WTC11 (cell line): Measurements from ENCODE around the gene EHBP1L1. TPM values are rescaled to one million over a fixed set of nuclear protein-coding genes. Genes with fewer than 3 reads are reported as not detected.
"Not testable (repeated sequence)": the region's sequence is repeated elsewhere in the genome, so short reads cannot be mapped to it uniquely, and the experiment has no call there.

Experiments used
- ATAC-seq: fragments of 200-7000 bp; cut with Tn5 transposase; 2 replicates; pipeline ENCODE4 v1.10.0; 2021; ENCODE audit warnings: mild to moderate bottlenecking, moderate library complexity
- CTCF ChIA-PET: fragments of 300-600 bp; sonication (Branson Sonifier 250); formaldehyde crosslinking; loops from one replicate; lab custom pipeline; 2021; ENCODE audit warnings: antibody characterized with exemption; lab: Charles Lee
- POLR2A ChIA-PET: fragments of 350-600 bp; sonication (Branson Sonifier 250); formaldehyde crosslinking; loops from one replicate; lab custom pipeline; 2021; ENCODE audit warnings: antibody characterized with exemption; lab: Charles Lee
- DNase-seq: peaks from one replicate; pipeline ENCODE4 v3.0.0; 2021; ENCODE audit warnings: low spot score
- H3K27ac Mint-ChIP-seq: 2 replicates; pipeline ENCODE4 v1.8.0; 2021; ENCODE audit warnings: mixed read lengths
- H3K27me3 Mint-ChIP-seq: 2 replicates; pipeline ENCODE4 v1.8.0; 2021; ENCODE audit warnings: low read depth, mild to moderate bottlenecking, moderate library complexity, mixed read lengths
- H3K36me3 Mint-ChIP-seq: 2 replicates; pipeline ENCODE4 v1.8.0; 2021; ENCODE audit warnings: mixed read lengths
- H3K4me1 Mint-ChIP-seq: 2 replicates; pipeline ENCODE4 v1.8.0; 2022; ENCODE audit warnings: mixed read lengths
- H3K4me3 Mint-ChIP-seq: 2 replicates; pipeline ENCODE4 v1.8.0; 2021; ENCODE audit warnings: mild to moderate bottlenecking, moderate library complexity, mixed read lengths
- H3K9me3 Mint-ChIP-seq: 2 replicates; pipeline ENCODE4 v1.8.0; 2021; ENCODE audit warnings: mixed read lengths
- FOXK1 ChIP-seq: sonication (generic); formaldehyde crosslinking; IDR thresholded peaks from 2 replicates; pipeline ENCODE4 v1.8.0; 2022; ENCODE audit warnings: mild to moderate bottlenecking, moderate library complexity, missing genetic modification reagents
- HMGA2 ChIP-seq: fragments of 250-450 bp; sonication (Bioruptor Pico); IDR thresholded peaks from 2 replicates; pipeline ENCODE4 v1.4.0; 2021; ENCODE audit warnings: mild to moderate bottlenecking, moderate library complexity
- NFYB ChIP-seq: sonication (generic); formaldehyde crosslinking; conservative IDR thresholded peaks from 2 replicates; pipeline ENCODE4 v1.8.0; 2022; ENCODE audit warnings: low read depth, missing genetic modification reagents
- RORB ChIP-seq: fragments of 250-450 bp; sonication (Bioruptor Pico); IDR thresholded peaks from 2 replicates; pipeline ENCODE4 v1.9.0; 2021; ENCODE audit warnings: mild to moderate bottlenecking
- ZNF219 ChIP-seq: sonication (generic); formaldehyde crosslinking; IDR thresholded peaks from 2 replicates; pipeline ENCODE4 v1.8.0; 2023; ENCODE audit warnings: missing genetic modification reagents, mild to moderate bottlenecking, borderline replicate concordance
- total RNA-seq: library from RNA; stranded (reverse); gene quantifications from 3 replicates; pipeline ENCODE4 v1.2.3, GENCODE V29; 2021
- TF ChIP-seq, protein P1 (sequence below): sonication (generic); formaldehyde crosslinking; IDR thresholded peaks from 2 replicates; pipeline ENCODE4 v1.8.0; 2022; ENCODE audit warnings: missing genetic modification reagents
- TF ChIP-seq, protein P2 (sequence below): sonication (generic); formaldehyde crosslinking; IDR thresholded peaks from 2 replicates; pipeline ENCODE4 v1.8.0; 2022; ENCODE audit warnings: mild to moderate bottlenecking, missing genetic modification reagents
- TF ChIP-seq, protein P3 (sequence below): fragments of 250-450 bp; sonication (Bioruptor Pico); IDR thresholded peaks from 2 replicates; pipeline ENCODE4 v1.9.0; 2021; ENCODE audit warnings: mild to moderate bottlenecking
- TF ChIP-seq, protein P4 (sequence below): sonication (generic); formaldehyde crosslinking; IDR thresholded peaks from 2 replicates; pipeline ENCODE4 v1.8.0; 2022; ENCODE audit warnings: mild to moderate bottlenecking, missing genetic modification reagents
- TF ChIP-seq, protein P5 (sequence below): sonication (generic); formaldehyde crosslinking; IDR thresholded peaks from 2 replicates; pipeline ENCODE4 v1.8.1; 2022; ENCODE audit warnings: low read depth, missing genetic modification reagents, borderline replicate concordance

The EHBP1L1 gene
- total RNA-seq, 1 experiment from 2014 or later, result 11.8 TPM

DNA sequence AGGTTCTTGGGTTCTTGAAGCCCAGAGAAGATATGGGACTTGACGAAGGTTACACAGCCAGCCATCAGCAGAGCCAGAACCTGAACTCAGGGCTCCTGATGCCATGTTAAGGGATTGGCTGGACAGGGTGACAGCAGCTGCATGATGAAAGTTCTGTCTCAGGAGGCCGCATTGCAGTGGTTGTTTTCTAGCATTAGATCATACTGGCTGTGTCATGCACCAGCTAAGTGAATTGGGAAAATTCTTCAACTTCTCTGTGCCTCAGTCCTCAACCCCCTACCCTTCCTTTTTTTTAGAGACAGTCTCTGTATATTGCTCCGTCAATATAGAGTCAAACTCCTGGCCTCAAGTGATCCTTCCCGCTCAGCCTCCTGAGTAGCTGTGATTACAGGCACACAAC lies 12.3 kb upstream of the EHBP1L1 start:
- ATAC-seq (no peak), DNase-seq (no peak)
- Mint-ChIP-seq H3K4me1 (peaks cover 28% of the 10 kb centered on the region), H3K36me3 (0 out of 2 replicates have a peak, but pooled peaks cover 3% of the 10 kb centered on the region), H3K9me3 (no peaks in the 10 kb centered on the region), H3K4me3 (no peak overlapping the region), H3K27me3 (peaks cover 31% of the 10 kb centered on the region), H3K27ac (no peak overlapping the region)
- TF ChIP-seq, protein P1, sequence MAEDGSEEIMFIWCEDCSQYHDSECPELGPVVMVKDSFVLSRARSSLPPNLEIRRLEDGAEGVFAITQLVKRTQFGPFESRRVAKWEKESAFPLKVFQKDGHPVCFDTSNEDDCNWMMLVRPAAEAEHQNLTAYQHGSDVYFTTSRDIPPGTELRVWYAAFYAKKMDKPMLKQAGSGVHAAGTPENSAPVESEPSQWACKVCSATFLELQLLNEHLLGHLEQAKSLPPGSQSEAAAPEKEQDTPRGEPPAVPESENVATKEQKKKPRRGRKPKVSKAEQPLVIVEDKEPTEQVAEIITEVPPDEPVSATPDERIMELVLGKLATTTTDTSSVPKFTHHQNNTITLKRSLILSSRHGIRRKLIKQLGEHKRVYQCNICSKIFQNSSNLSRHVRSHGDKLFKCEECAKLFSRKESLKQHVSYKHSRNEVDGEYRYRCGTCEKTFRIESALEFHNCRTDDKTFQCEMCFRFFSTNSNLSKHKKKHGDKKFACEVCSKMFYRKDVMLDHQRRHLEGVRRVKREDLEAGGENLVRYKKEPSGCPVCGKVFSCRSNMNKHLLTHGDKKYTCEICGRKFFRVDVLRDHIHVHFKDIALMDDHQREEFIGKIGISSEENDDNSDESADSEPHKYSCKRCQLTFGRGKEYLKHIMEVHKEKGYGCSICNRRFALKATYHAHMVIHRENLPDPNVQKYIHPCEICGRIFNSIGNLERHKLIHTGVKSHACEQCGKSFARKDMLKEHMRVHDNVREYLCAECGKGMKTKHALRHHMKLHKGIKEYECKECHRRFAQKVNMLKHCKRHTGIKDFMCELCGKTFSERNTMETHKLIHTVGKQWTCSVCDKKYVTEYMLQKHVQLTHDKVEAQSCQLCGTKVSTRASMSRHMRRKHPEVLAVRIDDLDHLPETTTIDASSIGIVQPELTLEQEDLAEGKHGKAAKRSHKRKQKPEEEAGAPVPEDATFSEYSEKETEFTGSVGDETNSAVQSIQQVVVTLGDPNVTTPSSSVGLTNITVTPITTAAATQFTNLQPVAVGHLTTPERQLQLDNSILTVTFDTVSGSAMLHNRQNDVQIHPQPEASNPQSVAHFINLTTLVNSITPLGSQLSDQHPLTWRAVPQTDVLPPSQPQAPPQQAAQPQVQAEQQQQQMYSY (CRISPR knock-in tag), result no peak
- TF ChIP-seq RORB, result no peak
- TF ChIP-seq, protein P2, sequence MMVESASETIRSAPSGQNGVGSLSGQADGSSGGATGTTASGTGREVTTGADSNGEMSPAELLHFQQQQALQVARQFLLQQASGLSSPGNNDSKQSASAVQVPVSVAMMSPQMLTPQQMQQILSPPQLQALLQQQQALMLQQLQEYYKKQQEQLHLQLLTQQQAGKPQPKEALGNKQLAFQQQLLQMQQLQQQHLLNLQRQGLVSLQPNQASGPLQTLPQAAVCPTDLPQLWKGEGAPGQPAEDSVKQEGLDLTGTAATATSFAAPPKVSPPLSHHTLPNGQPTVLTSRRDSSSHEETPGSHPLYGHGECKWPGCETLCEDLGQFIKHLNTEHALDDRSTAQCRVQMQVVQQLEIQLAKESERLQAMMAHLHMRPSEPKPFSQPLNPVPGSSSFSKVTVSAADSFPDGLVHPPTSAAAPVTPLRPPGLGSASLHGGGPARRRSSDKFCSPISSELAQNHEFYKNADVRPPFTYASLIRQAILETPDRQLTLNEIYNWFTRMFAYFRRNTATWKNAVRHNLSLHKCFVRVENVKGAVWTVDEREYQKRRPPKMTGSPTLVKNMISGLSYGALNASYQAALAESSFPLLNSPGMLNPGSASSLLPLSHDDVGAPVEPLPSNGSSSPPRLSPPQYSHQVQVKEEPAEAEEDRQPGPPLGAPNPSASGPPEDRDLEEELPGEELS (CRISPR knock-in tag), result no peak
- TF ChIP-seq, protein P3, sequence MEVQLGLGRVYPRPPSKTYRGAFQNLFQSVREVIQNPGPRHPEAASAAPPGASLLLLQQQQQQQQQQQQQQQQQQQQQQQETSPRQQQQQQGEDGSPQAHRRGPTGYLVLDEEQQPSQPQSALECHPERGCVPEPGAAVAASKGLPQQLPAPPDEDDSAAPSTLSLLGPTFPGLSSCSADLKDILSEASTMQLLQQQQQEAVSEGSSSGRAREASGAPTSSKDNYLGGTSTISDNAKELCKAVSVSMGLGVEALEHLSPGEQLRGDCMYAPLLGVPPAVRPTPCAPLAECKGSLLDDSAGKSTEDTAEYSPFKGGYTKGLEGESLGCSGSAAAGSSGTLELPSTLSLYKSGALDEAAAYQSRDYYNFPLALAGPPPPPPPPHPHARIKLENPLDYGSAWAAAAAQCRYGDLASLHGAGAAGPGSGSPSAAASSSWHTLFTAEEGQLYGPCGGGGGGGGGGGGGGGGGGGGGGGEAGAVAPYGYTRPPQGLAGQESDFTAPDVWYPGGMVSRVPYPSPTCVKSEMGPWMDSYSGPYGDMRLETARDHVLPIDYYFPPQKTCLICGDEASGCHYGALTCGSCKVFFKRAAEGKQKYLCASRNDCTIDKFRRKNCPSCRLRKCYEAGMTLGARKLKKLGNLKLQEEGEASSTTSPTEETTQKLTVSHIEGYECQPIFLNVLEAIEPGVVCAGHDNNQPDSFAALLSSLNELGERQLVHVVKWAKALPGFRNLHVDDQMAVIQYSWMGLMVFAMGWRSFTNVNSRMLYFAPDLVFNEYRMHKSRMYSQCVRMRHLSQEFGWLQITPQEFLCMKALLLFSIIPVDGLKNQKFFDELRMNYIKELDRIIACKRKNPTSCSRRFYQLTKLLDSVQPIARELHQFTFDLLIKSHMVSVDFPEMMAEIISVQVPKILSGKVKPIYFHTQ (CRISPR knock-in tag), result no peak
- TF ChIP-seq ZNF219 (CRISPR knock-in tag), result no peak
- TF ChIP-seq, protein P4, sequence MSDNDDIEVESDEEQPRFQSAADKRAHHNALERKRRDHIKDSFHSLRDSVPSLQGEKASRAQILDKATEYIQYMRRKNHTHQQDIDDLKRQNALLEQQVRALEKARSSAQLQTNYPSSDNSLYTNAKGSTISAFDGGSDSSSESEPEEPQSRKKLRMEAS (CRISPR knock-in tag), result no peak
- no peak for TF ChIP-seq FOXK1
- TF ChIP-seq, protein P5, sequence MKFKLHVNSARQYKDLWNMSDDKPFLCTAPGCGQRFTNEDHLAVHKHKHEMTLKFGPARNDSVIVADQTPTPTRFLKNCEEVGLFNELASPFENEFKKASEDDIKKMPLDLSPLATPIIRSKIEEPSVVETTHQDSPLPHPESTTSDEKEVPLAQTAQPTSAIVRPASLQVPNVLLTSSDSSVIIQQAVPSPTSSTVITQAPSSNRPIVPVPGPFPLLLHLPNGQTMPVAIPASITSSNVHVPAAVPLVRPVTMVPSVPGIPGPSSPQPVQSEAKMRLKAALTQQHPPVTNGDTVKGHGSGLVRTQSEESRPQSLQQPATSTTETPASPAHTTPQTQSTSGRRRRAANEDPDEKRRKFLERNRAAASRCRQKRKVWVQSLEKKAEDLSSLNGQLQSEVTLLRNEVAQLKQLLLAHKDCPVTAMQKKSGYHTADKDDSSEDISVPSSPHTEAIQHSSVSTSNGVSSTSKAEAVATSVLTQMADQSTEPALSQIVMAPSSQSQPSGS, result no peak
- TF ChIP-seq HMGA2 (CRISPR knock-in tag), result no peak
- no peak for TF ChIP-seq NFYB
- CTCF ChIA-PET, result interaction anchor here (0.6 to 9.1 kb wide), 6 partner anchors 11 to 30 kb away, joined by 3 to 106 read pairs (median 36); partner anchors contain the start of gene KCNK7
- POLR2A ChIA-PET, result interaction anchor here (1.2 kb wide), 1 partner anchor 23 kb away, joined by 4 read pairs; no protein-coding TSS in a partner anchor

DNA sequence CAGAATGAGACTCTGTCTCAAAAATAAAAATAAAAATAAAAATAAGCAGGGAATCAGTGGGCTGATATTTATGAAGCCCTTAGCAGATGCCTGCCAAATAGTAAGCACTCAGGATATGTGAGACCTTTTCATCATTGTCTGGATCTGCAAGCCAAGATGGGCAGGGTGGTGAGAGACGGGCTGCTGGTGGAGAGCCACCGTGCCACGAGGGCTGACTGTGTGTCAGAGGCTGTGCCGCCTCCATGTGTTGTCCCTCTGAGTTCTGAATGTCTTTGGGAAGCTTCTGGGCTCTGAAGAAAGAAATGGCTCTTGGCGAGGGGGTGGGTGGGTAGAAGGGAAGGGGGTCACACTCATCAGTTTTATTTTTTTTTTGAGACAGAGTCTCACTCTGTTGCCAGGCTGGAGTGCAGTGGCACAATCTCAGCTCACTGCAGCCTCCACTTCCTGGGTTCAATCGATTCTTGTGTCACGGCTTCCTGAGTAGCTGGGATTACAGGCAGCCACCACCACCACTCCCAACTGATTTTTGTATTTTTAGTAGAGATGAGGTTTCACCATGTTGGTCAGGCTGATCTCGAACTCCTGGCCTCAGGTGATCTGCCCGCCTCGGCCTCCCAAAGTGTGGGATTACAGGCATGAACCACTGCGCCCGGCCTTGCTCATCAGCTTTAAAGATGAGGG lies 10.8 kb upstream of the EHBP1L1 start:
- POLR2A ChIA-PET, result interaction anchor here (0.6 kb wide), 1 partner anchor 215 kb away, joined by 3 read pairs; no protein-coding TSS in a partner anchor

More for the DNA sequence above, 10.8 kb upstream of the EHBP1L1 start:
- not testable (repeated sequence) for DNase-seq, H3K36me3 Mint-ChIP-seq, ATAC-seq, H3K4me3 Mint-ChIP-seq, H3K27ac Mint-ChIP-seq, H3K9me3 Mint-ChIP-seq
- Mint-ChIP-seq H3K4me1 (peaks cover 31% of the 10 kb centered on the region), H3K27me3 (peaks cover 19% of the 10 kb centered on the region)
- CTCF ChIA-PET, result interaction anchor here (0.9 to 9.1 kb wide), 6 partner anchors 8 to 148 kb away, joined by 3 to 67 read pairs (median 3); partner anchors contain the start of genes EHBP1L1 and KCNK7
